C4-2B (cell line): ENCODE measurements around the gene EPHA5.

Experiments
- ZFX ChIP-seq: fragments of 450-650 bp; IDR thresholded peaks from 2 replicates; pipeline ENCODE4 v1.6.1; 2017
- TF ChIP-seq, protein P1 (sequence below): fragments of 450-650 bp; conservative IDR thresholded peaks from 2 replicates; pipeline ENCODE4 v1.5.1; 2017; ENCODE audit warnings: mild to moderate bottlenecking

DNA sequence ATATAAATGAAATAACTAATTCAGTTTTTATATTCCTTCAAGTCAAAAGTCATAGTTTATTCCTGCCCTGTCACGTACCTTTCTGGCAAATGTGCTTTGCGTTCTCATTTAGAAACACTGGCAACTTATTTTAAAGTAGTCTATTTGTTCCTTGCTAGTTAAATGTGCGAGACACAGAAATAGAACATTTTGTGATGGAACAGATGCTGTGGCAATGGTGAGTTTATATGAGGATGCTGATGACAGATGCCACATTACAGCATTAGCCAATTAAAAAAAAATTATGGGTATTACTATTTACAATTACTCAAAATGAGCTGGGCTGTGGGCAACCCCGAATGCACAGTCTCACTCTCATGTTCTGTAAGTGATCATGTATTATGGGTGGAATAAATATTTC is 26.1 kb upstream of the EPHA5 start:
- TF ChIP-seq, protein P1, sequence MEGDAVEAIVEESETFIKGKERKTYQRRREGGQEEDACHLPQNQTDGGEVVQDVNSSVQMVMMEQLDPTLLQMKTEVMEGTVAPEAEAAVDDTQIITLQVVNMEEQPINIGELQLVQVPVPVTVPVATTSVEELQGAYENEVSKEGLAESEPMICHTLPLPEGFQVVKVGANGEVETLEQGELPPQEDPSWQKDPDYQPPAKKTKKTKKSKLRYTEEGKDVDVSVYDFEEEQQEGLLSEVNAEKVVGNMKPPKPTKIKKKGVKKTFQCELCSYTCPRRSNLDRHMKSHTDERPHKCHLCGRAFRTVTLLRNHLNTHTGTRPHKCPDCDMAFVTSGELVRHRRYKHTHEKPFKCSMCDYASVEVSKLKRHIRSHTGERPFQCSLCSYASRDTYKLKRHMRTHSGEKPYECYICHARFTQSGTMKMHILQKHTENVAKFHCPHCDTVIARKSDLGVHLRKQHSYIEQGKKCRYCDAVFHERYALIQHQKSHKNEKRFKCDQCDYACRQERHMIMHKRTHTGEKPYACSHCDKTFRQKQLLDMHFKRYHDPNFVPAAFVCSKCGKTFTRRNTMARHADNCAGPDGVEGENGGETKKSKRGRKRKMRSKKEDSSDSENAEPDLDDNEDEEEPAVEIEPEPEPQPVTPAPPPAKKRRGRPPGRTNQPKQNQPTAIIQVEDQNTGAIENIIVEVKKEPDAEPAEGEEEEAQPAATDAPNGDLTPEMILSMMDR, result no peak
- no peak for TF ChIP-seq ZFX
